H1 (cell line): ENCODE data around the gene SERPINB8. TPM values are rescaled to one million over a fixed set of nuclear protein-coding genes. Genes with fewer than 3 reads are reported as not detected.

ENCODE experiments used
- CTCF ChIA-PET: fragments of 300-600 bp; sonication (Branson Sonifier 250); formaldehyde crosslinking; loops from one replicate; lab custom pipeline; 2021; ENCODE audit not compliant: partially characterized antibody; lab: Charles Lee
- POLR2A ChIA-PET: fragments of 300-600 bp; sonication (Branson Sonifier 250); formaldehyde crosslinking; loops from one replicate; lab custom pipeline; 2021; ENCODE audit warnings: inconsistent platforms; ENCODE audit not compliant: partially characterized antibody; lab: Charles Lee
- DNase-seq, 2 experiments: peaks; one replicate each; pipeline versions ENCODE4 v3.0.0 to v3.0.0-alpha.2; 2010 to 2022; ENCODE audit warnings: low spot score in 2 of 2, low read depth in 1 of 2, mixed read lengths in 1 of 2
- FAIRE-seq: peaks from 2 replicates; lab custom pipeline; 2011; peaks lifted over from hg19 to GRCh38; lab: Jason Lieb, UNC
- H2AFZ ChIP-seq: 2 replicates; pipeline ENCODE4 v1.8.1; 2012; ENCODE audit warnings: low read length, inconsistent platforms
- H2AK5ac ChIP-seq: 2 replicates; pipeline ENCODE4 v1.6.1; 2013; ENCODE audit warnings: low read depth, low read length
- H2BK120ac ChIP-seq: replicated peaks from 2 replicates; pipeline ENCODE3; 2013; ENCODE audit warnings: low read depth, low read length, inconsistent platforms
- H2BK12ac ChIP-seq: 2 replicates; pipeline ENCODE4 v1.6.1; 2013; ENCODE audit warnings: low read depth, low read length
- H2BK15ac ChIP-seq: 2 replicates; pipeline ENCODE4 v1.6.1; 2013; ENCODE audit warnings: low read length
- H2BK20ac ChIP-seq: 2 replicates; pipeline ENCODE4 v1.6.1; 2013; ENCODE audit warnings: low read length
- H2BK5ac ChIP-seq: 2 replicates; pipeline ENCODE4 v1.6.1; 2013; ENCODE audit warnings: low read depth, low read length
- H3K14ac ChIP-seq: 2 replicates; pipeline ENCODE4 v1.6.1; 2013; ENCODE audit warnings: inconsistent platforms; ENCODE audit not compliant: insufficient read length
- H3K18ac ChIP-seq: 2 replicates; pipeline ENCODE4 v1.6.1; 2013; ENCODE audit warnings: low read length; ENCODE audit errors: extremely low read depth
- H3K23ac ChIP-seq: 2 replicates; pipeline ENCODE4 v1.6.1; 2013; ENCODE audit warnings: inconsistent platforms; ENCODE audit not compliant: insufficient read length
- H3K23me2 ChIP-seq: 2 replicates; pipeline ENCODE4 v1.6.1; 2013; ENCODE audit warnings: low read depth, low read length
- H3K27ac ChIP-seq: 2 replicates; pipeline ENCODE4 v1.6.1; 2011; ENCODE audit warnings: low read depth, low read length, inconsistent platforms
- H3K27me3 ChIP-seq, 4 experiments: replicated peaks in 1 of 4; 1 replicate in 1 of 4; 2 replicates in 3 of 4; pipeline versions ENCODE4 v1.6.1 to v1.8.1; 2011 to 2013; ENCODE audit warnings: low read length in 3 of 4, mild to moderate bottlenecking in 3 of 4, inconsistent platforms in 2 of 4, mixed read lengths in 2 of 4, moderate library complexity in 1 of 4; ENCODE audit not compliant: control insufficient read depth in 3 of 4, insufficient read depth in 3 of 4; ENCODE audit errors: extremely low read depth in 1 of 4
- H3K36me3 ChIP-seq, 4 experiments: 2 replicates each; pipeline versions ENCODE4 v1.6.1 to v1.8.1; 2011 to 2013; ENCODE audit warnings: mild to moderate bottlenecking in 4 of 4, low read length in 3 of 4, moderate library complexity in 2 of 4, control low read depth in 1 of 4, inconsistent platforms in 1 of 4; ENCODE audit not compliant: insufficient read depth in 4 of 4, control insufficient read depth in 2 of 4
- H3K4ac ChIP-seq: replicated peaks from 2 replicates; pipeline ENCODE3; 2013; ENCODE audit warnings: low read length, low read depth, mixed read lengths, inconsistent platforms; ENCODE audit not compliant: insufficient read length
- H3K4me1 ChIP-seq, 4 experiments: replicated peaks in 1 of 4; 1 replicate in 1 of 4; 2 replicates in 3 of 4; pipeline versions ENCODE4 v1.6.1 to v1.8.1; 2011 to 2013; ENCODE audit warnings: low read length in 3 of 4, inconsistent platforms in 2 of 4, mixed read lengths in 1 of 4; ENCODE audit not compliant: insufficient read depth in 4 of 4, control insufficient read depth in 3 of 4
- H3K4me2 ChIP-seq, 2 experiments: 2 replicates each; pipeline versions ENCODE4 v1.6.1 to v1.8.1; 2011 to 2013; ENCODE audit warnings: low read depth in 2 of 2, low read length in 2 of 2, control low read depth in 1 of 2, inconsistent platforms in 1 of 2, mild to moderate bottlenecking in 1 of 2; ENCODE audit not compliant: insufficient read depth in 1 of 2
- H3K4me3 ChIP-seq, 4 experiments: fragments of 200-600, 300-600 bp in 1 of 4; sonication (generic), shearing (Covaris generic), sonication (Bioruptor Twin) in 1 of 4; 2 replicates each; pipeline versions ENCODE4 v1.5.1 to v1.8.1; 2011 to 2016; ENCODE audit warnings: low read length in 4 of 4, low read depth in 3 of 4, control low read depth in 2 of 4, inconsistent platforms in 2 of 4, mild to moderate bottlenecking in 2 of 4, mixed read lengths in 1 of 4, moderate library complexity in 1 of 4; ENCODE audit not compliant: insufficient read depth in 2 of 4; ENCODE audit errors: extremely low read depth in 1 of 4
- H3K56ac ChIP-seq: replicated peaks from 2 replicates; pipeline ENCODE3; 2013; ENCODE audit warnings: low read depth, mild to moderate bottlenecking, mixed read lengths, low read length, inconsistent platforms; ENCODE audit not compliant: insufficient read length
- H3K79me1 ChIP-seq: 2 replicates; pipeline ENCODE4 v1.6.1; 2013; ENCODE audit warnings: low read depth, low read length, control low read depth
- H3K79me2 ChIP-seq, 2 experiments: 2 replicates each; pipeline versions ENCODE4 v1.6.1 to v1.8.1; 2012 to 2013; ENCODE audit warnings: low read length in 2 of 2, mild to moderate bottlenecking in 2 of 2, inconsistent platforms in 1 of 2; ENCODE audit not compliant: insufficient read depth in 2 of 2, control insufficient read depth in 1 of 2
- H3K9ac ChIP-seq, 4 experiments: replicated peaks in 1 of 4; 1 replicate in 1 of 4; 2 replicates in 3 of 4; pipeline versions ENCODE4 v1.6.1 to v1.8.1; 2011 to 2013; ENCODE audit warnings: low read depth in 3 of 4, low read length in 3 of 4, control low read depth in 2 of 4, mild to moderate bottlenecking in 2 of 4, moderate library complexity in 2 of 4, inconsistent platforms in 1 of 4; ENCODE audit errors: extremely low read depth in 1 of 4
- H3K9me3 ChIP-seq, 2 experiments: 2 replicates each; pipeline versions ENCODE4 v1.6.1 to v1.8.1; 2012 to 2013; ENCODE audit warnings: mild to moderate bottlenecking in 2 of 2, moderate library complexity in 2 of 2, control low read depth in 1 of 2, inconsistent platforms in 1 of 2, low read depth in 1 of 2, low read length in 1 of 2, mixed read lengths in 1 of 2; ENCODE audit not compliant: insufficient read depth in 2 of 2
- H4K20me1 ChIP-seq, 2 experiments: replicated peaks in 1 of 2; 2 replicates each; pipeline versions ENCODE3 to v1.8.1; 2011 to 2013; ENCODE audit warnings: inconsistent platforms in 2 of 2, low read length in 2 of 2, mild to moderate bottlenecking in 1 of 2; ENCODE audit not compliant: insufficient read depth in 2 of 2, control insufficient read depth in 1 of 2
- H4K5ac ChIP-seq: 2 replicates; pipeline ENCODE4 v1.6.1; 2013; ENCODE audit warnings: low read length, low read depth, mixed read lengths, inconsistent platforms; ENCODE audit not compliant: insufficient read length
- H4K8ac ChIP-seq: 2 replicates; pipeline ENCODE4 v1.8.0; 2013; ENCODE audit warnings: mild to moderate bottlenecking, moderate library complexity, low read length, inconsistent platforms; ENCODE audit not compliant: insufficient read depth; ENCODE audit errors: extremely low read depth
- H4K91ac ChIP-seq: replicated peaks from 2 replicates; pipeline ENCODE3; 2013; ENCODE audit warnings: low read length, mixed read lengths, inconsistent platforms; ENCODE audit not compliant: insufficient read length
- BRCA1 ChIP-seq: IDR thresholded peaks from 2 replicates; pipeline ENCODE4 v1.6.1; 2012; ENCODE audit warnings: low read depth, low read length, improper control_type of control experiment
- CTBP2 ChIP-seq: IDR thresholded peaks from 2 replicates; pipeline ENCODE4 v1.7.0; 2011; ENCODE audit warnings: borderline replicate concordance, mild to moderate bottlenecking, moderate library complexity, mixed read lengths, low read length; ENCODE audit not compliant: insufficient read depth, insufficient read length
- RXRA ChIP-seq: IDR thresholded peaks from 2 replicates; pipeline ENCODE4 v1.6.1; 2011; ENCODE audit warnings: low read depth, mild to moderate bottlenecking, low read length, moderate library complexity; ENCODE audit not compliant: insufficient read depth
- WGBS, 2 experiments: shearing (Covaris generic) in 1 of 2; methylation state at CpG; one replicate each; pipeline versions ENCODE4 v1.1.6 to v1.1.7; 2013 to 2015; ENCODE audit warnings: low lambda C conversion rate in 2 of 2, mixed read lengths in 2 of 2, inconsistent platforms in 1 of 2, low coverage in 1 of 2, missing lambda C conversion rate in 1 of 2; ENCODE audit not compliant: insufficient replicate concordance in 2 of 2, insufficient coverage in 1 of 2, insufficient read length in 1 of 2; ENCODE audit errors: extremely low coverage in 1 of 2, missing lambda C conversion rate in 1 of 2; 5-methylcytosine and 5-hydroxymethylcytosine counted together
- polyA plus RNA-seq, 7 experiments: library from polyadenylated mRNA; depleted of rRNA in 3 of 7; stranded (reverse) in 5 of 7; unstranded in 2 of 7; fragments of >200 nt in 5 of 7; fragments of 200-250 nt in 2 of 7; gene quantifications; 1 replicate in 5 of 7; 2 replicates in 1 of 7; 4 replicates in 1 of 7; pipeline versions ENCODE4 v1.2.1 to v1.2.3, GENCODE V29; 2011 to 2013; ENCODE audit warnings: missing spikeins in 2 of 7, mixed read lengths in 2 of 7
- total RNA-seq: library from RNA; stranded (reverse); fragmentation: NEBNext Ultra II Directional; extraction: Animal tissue kit (Norgen Biotek cat#: 25700); gene quantifications from 2 replicates; pipeline ENCODE4 v1.2.1, GENCODE V29; 2021

Gene SERPINB8
- total and polyA plus RNA-seq, 2 of the 8 experiments (the other 6 are each of a cell fraction or from before 2014, with no cell fraction given): 0.42 to 1.2 TPM

- Histone ChIP-seq H3K27ac (no peak overlapping the region), H2AFZ (no peak overlapping the region), H3K4me1 (no peaks in the 10 kb centered on the region), H3K79me2 (no peaks in the 10 kb centered on the region), H2BK20ac (no peak overlapping the region), H3K18ac (no peak overlapping the region), H3K14ac (no peak overlapping the region), H2BK12ac (no peak overlapping the region), H3K23ac (no peak overlapping the region), H3K23me2 (peaks cover 2% of the 10 kb centered on the region; the same call in 1 of the 2 replicates), H3K9ac (no peak overlapping the region), H4K91ac (no peak overlapping the region), H2BK5ac (no peak overlapping the region), H3K4me2 (no peak overlapping the region), H4K8ac (no peak overlapping the region), H2BK15ac (no peak overlapping the region), H3K9me3 (no peaks in the 10 kb centered on the region), H3K36me3 (no peaks in the 10 kb centered on the region), H4K5ac (no peak overlapping the region), H2AK5ac (no peak overlapping the region), H3K79me1 (no peaks in the 10 kb centered on the region; the same call in 1 of the 2 replicates), H3K27me3 (peaks cover 24 to 56% (median 38%) of the 10 kb centered on the region in 4 experiments), H3K56ac (no peak overlapping the region), H3K4me3 (no peak overlapping the region), H2BK120ac (no peak overlapping the region), H4K20me1 (peaks cover 1 to 2% of the 10 kb centered on the region in 2 experiments), H3K4ac (no peak overlapping the region)
- WGBS, 2 experiments: 92% methylated on average over 3 of the region's 3 CpGs; no CpG with 5 or more reads in 1 of the 2 experiments
- DNase-seq (no peak), FAIRE-seq (no peak)
- ChIA-PET CTCF (interaction anchor here (1.7 to 5.8 kb wide), 3 partner anchors 13 to 40 kb away, joined by 5 to 59 read pairs (median 25); no protein-coding TSS in a partner anchor), POLR2A (no interaction called here)
- no peak for TF ChIP-seq BRCA1
- TF ChIP-seq RXRA: no peak
- TF ChIP-seq CTBP2: no peak
Measured at GRCh38 chr18:63977040-63977439, 7.2 kb downstream of the SERPINB8 start.
